NT2/D1 (cell line): ENCODE measurements around the gene CYSRT1.
A peak's percentile ranks its signal among the peaks of the same experiment; 100 is the strongest.
"Not testable (repeated sequence)": the region's sequence is repeated elsewhere in the genome, so short reads cannot be mapped to it uniquely, and the experiment has no call there.

Experiments used
- DNase-seq: peaks from one replicate; pipeline ENCODE4 v3.0.0-alpha.2; 2011; ENCODE audit warnings: low read depth, low spot score
- H3K27me3 ChIP-seq: 2 replicates; pipeline ENCODE4 v1.6.0; 2011; ENCODE audit warnings: mild to moderate bottlenecking; ENCODE audit not compliant: insufficient read length, insufficient read depth
- H3K36me3 ChIP-seq: 2 replicates; pipeline ENCODE4 v1.6.1; 2011; ENCODE audit warnings: mild to moderate bottlenecking, low read length, mixed read lengths; ENCODE audit not compliant: insufficient read depth, insufficient read length
- H3K4me1 ChIP-seq: 2 replicates; pipeline ENCODE4 v1.5.1; 2011; ENCODE audit not compliant: insufficient read depth, insufficient read length
- H3K4me3 ChIP-seq: 2 replicates; pipeline ENCODE4 v1.5.1; 2011; ENCODE audit warnings: low read depth; ENCODE audit not compliant: insufficient read length
- H3K9ac ChIP-seq: 2 replicates; pipeline ENCODE4 v1.6.0; 2011; ENCODE audit warnings: low read depth; ENCODE audit not compliant: insufficient read length
- H3K9me3 ChIP-seq: 2 replicates; pipeline ENCODE4 v1.5.1; 2011; ENCODE audit warnings: mild to moderate bottlenecking, low read length; ENCODE audit not compliant: insufficient read depth
- SUZ12 ChIP-seq: IDR thresholded peaks from 2 replicates; pipeline ENCODE4 v1.6.1; 2011; ENCODE audit not compliant: insufficient read length, insufficient read depth; ENCODE audit errors: extremely low read depth
- YY1 ChIP-seq: IDR thresholded peaks from 2 replicates; pipeline ENCODE4 v1.6.1; 2011; ENCODE audit not compliant: insufficient read length, insufficient read depth
- ZNF274 ChIP-seq: IDR thresholded peaks from 2 replicates; pipeline ENCODE4 v1.6.1; 2011; ENCODE audit warnings: mild to moderate bottlenecking, low read depth, low read length

CYSRT1 gene

GRCh38 chr9:137240318-137240840 is 15.4 kb downstream of the CYSRT1 start:
- TF ChIP-seq SUZ12 (no peak), YY1 (no peak), ZNF274 (no peak)
- H3K9ac ChIP-seq = peak overlapping the region; percentile 97
- peaks cover 39% of the 10 kb centered on the region for H3K36me3 ChIP-seq
- H3K27me3 ChIP-seq = no peaks in the 10 kb centered on the region
- H3K4me3 ChIP-seq = peak overlapping the region; percentile 91
- no peaks in the 10 kb centered on the region for H3K9me3 ChIP-seq
- no peak for DNase-seq
- peaks cover 55% of the 10 kb centered on the region for H3K4me1 ChIP-seq

DNA sequence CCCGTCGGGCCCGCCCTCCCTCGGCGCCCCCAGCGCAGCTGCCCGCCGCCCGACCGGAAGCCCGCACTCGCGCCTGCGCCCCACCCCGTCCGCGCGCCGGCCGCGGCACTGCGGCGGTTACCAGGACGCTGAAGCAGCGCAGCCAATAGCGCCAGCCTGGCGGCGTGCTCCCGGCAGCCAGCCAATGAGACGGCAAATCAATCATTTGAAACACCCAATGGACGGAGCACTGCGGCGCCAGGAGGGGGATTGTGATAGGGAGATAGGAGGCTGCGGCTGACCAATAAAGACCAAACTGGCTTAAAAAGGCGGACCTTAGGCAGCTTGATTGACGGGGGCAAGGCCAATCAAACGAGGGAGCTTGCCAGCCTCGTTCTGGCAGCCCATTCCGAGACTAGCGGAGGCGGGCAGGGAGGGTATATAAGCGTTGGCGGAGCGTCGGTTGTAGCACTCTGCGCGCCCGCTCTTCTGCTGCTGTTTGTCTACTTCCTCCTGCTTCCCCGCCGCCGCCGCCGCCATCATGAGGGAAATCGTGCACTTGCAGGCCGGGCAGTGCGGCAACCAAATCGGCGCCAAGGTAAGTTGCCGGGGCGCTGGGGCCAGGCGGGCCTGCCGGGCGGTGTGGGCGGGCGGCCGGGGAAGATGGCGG is 16.0 kb downstream of the CYSRT1 start, which contains the start of gene TUBB4B:
TSS of gene TUBB4B (plus strand) at position 447 of the 649 bp plus-strand sequence. CDS start at position 521, 74 bp downstream.
- TF ChIP-seq ZNF274 (no peak), YY1 (no peak), SUZ12 (no peak)
- H3K36me3 ChIP-seq = peaks cover 36% of the 10 kb centered on the region
- peaks cover 52% of the 10 kb centered on the region for H3K4me1 ChIP-seq
- DNase-seq = peak; percentile 99
- peak within 1 kb of the TSS; percentile 97 for H3K9ac ChIP-seq
- peak within 1 kb of the TSS; percentile 91 for H3K4me3 ChIP-seq
- peaks cover 3% of the 10 kb centered on the region for H3K27me3 ChIP-seq
- no peaks in the 10 kb centered on the region for H3K9me3 ChIP-seq

DNA sequence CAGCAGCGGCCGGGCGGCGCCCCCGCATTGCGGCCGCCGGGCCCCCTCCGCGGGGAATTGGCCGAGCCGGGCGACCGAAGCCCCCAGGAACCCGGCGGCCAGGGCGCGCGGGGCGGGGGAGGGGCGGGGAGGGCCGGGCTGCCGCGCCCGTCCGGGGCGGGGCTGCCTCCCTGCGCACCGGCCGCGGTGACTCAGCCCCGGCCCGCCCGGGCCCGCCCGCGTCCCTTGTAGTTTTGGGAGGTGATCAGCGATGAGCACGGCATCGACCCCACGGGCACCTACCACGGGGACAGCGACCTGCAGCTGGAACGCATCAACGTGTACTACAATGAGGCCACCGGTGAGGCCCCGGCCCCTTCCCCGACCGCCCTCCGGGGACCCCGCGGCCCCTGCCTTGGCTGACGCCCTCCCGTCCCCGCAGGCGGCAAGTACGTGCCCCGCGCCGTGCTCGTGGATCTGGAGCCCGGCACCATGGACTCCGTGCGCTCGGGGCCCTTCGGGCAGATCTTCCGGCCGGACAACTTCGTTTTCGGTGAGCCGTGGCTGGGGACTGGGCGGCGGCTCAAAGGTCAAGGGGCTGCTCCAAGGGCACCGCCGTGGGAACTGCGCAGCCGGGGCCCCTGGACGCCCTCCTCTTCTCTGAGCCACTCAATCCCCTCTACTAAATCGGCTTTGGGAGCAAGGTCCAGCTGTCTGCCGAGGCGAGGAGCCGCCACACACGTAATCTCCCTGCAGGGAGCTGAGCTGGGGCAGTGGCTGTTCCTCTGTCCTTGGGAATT is 16.7 kb downstream of the CYSRT1 start:
- peak overlapping the region; percentile 94 for H3K9ac ChIP-seq
- peaks cover 36% of the 10 kb centered on the region for H3K36me3 ChIP-seq
- peaks cover 49% of the 10 kb centered on the region for H3K4me1 ChIP-seq
- no peak for DNase-seq
- peak overlapping the region; percentile 89 for H3K4me3 ChIP-seq
- H3K9me3 ChIP-seq = no peaks in the 10 kb centered on the region
- peaks cover 6% of the 10 kb centered on the region for H3K27me3 ChIP-seq
- TF ChIP-seq SUZ12 = no peak
- no peak for TF ChIP-seq YY1
- no peak for TF ChIP-seq ZNF274

GRCh38 chr9:137242269-137243203 is 17.6 kb downstream of the CYSRT1 start:
- no peak for DNase-seq

GRCh38 chr9:137243266-137243625 is 18.3 kb downstream of the CYSRT1 start:
- Histone ChIP-seq H3K36me3 (peaks cover 35% of the 10 kb centered on the region), H3K9ac (peak overlapping the region; percentile 94), H3K4me1 (peaks cover 45% of the 10 kb centered on the region)
- DNase-seq, H3K27me3 ChIP-seq, H3K4me3 ChIP-seq, H3K9me3 ChIP-seq: not testable (repeated sequence)

More at GRCh38 chr9:137242269-137243203, 17.6 kb downstream of the CYSRT1 start:
- Histone ChIP-seq H3K4me1 (peaks cover 47% of the 10 kb centered on the region), H3K36me3 (peaks cover 36% of the 10 kb centered on the region), H3K27me3 (peaks cover 6% of the 10 kb centered on the region), H3K9ac (peak overlapping the region; percentile 94), H3K4me3 (peak overlapping the region; percentile 89), H3K9me3 (no peaks in the 10 kb centered on the region)
- TF ChIP-seq ZNF274 (no peak), YY1 (no peak), SUZ12 (no peak)

- Histone ChIP-seq H3K9ac (peak overlapping the region; percentile 2), H3K27me3 (peaks cover 6% of the 10 kb centered on the region), H3K4me1 (peaks cover 38% of the 10 kb centered on the region), H3K4me3 (no peak overlapping the region), H3K9me3 (no peaks in the 10 kb centered on the region), H3K36me3 (peaks cover 29% of the 10 kb centered on the region)
- DNase-seq = no peak
- TF ChIP-seq YY1 (no peak), SUZ12 (no peak), ZNF274 (no peak)
Observed at GRCh38 chr9:137243626-137244485, 18.9 kb downstream of the CYSRT1 start.
